GM08714 (cell line): ENCODE results near the gene CNOT1.
"Not testable (repeated sequence)": the region's sequence is repeated elsewhere in the genome, so short reads cannot be mapped to it uniquely, and the experiment has no call there.

ENCODE experiments used
- H3K4me3 ChIP-seq: fragments of 200-500 bp; sonication (Bioruptor generic); 2 replicates; pipeline ENCODE4 v1.5.1; 2014; ENCODE audit warnings: mild to moderate bottlenecking, low read length, inconsistent platforms
- ZNF274 ChIP-seq: IDR thresholded peaks from 2 replicates; pipeline ENCODE4 v1.6.1; 2012; ENCODE audit warnings: mild to moderate bottlenecking, low read depth, low read length

CNOT1 gene

DNA sequence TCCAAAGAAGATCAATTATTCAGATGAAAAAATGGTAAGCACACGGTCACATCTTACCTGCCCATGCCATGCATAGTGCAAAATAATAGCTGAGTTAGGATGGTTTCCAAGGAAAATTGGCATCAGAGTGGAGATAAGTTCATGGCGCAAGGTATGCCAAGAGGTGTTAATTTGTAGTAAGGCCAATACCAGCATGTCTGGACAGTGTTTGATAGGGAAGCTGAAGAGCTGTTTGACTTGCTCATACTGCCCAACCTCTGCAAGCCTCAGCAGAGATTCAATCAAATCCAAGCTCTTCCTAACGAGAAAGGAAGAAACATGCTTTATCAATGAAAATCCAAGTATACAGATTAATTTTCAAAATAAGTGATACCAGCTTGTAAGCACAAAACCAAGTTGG, 51.0 kb downstream of the CNOT1 start:
- no peak for TF ChIP-seq ZNF274
- H3K4me3 ChIP-seq = no peak overlapping the region

DNA sequence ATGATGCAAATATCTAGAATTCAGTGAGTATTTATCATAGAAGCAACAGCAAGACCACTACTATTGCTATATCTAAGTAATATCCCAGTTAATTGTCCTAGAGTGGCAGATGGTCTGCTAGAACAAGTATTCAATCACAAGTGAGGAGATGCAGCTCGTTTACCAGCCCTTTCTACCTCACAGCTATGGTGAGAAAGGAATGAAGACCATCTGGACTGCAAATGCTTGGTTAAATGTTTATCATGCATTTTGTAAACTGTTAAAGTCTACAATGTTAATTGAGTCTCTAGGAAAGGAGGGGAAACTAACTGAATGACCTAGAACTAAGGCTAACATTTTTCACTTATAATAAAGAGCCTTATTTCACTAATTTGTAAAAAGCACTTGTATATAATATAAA, 52.5 kb downstream of the CNOT1 start:
- TF ChIP-seq ZNF274 = no peak
- H3K4me3 ChIP-seq = no peak overlapping the region

DNA sequence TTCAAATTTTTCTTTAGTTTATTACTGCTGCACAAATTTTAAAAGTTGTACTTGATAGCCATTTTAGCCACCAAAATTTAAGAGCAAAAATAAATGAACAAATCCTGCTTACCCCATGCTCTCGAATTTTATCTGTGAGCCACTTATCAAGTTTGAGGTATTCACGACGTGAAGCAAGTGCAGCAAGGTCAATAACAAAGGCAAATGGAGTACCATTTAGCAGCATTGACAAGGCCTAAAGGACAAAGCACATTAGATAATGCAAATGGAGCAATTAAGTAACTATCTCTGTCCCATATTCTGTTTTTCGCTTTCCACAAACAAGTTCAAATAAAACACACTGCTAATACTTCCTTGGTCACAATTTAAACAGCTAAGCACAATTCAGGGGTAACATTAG, 54.7 kb downstream of the CNOT1 start:
- TF ChIP-seq ZNF274 = no peak
- H3K4me3 ChIP-seq = no peak overlapping the region

DNA sequence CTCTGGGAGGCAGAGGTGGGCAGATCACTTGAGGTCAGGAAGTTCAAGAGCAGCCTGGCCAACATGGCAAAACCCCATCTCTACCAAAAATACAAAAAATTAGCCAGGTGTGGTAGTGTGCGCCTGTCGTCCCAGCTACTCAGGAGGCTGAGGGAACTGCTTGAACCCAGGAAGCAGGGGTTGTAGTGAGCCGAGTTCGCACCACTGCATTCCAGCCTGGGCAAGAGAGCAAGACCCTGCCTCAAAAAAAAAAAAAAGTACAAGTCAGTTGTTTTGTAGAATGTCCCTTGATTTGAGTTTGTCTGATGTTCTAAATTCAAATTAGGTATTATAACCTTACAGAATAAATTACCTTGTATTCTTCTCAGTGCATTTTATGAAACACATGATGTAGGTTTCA, 63.9 kb downstream of the CNOT1 start:
- not testable (repeated sequence) for H3K4me3 ChIP-seq

DNA sequence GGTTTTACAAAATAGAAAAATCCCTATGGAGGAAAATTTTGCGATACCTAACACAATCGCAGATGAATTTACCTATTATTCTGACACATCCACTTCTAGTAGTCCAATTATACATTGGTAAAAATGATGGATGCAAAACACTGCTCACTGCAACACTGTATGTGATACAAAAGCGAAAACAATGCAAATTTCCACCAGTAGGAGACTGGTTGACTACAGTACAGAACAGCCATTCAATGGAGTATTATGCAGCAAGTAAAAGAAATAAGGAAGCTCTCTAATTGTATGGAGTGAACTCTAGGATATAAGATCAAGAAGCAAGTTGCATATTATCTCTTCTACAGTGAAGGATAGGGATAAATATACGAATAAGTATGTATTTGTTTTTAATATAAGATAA, 65.9 kb downstream of the CNOT1 start:
- no peak overlapping the region for H3K4me3 ChIP-seq
- no peak for TF ChIP-seq ZNF274

DNA sequence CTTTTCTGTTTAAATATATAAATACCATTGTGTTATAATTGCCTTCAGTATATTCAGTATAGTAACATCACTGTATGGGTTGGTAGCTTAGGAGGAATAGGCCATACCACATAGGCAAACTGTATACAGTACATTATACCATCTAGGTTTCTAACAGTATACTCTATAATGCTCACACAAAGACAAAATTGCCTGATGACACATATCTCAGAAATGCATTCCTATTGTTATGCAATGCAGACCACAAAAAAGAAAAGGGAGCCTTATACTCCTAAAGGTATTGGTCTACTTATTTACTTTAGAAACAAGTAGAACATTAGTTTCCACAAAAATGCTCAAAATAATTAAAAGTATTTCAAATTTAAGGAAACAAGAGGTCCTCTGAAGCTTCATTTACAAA, 66.4 kb downstream of the CNOT1 start:
- TF ChIP-seq ZNF274 = no peak
- H3K4me3 ChIP-seq = no peak overlapping the region

DNA sequence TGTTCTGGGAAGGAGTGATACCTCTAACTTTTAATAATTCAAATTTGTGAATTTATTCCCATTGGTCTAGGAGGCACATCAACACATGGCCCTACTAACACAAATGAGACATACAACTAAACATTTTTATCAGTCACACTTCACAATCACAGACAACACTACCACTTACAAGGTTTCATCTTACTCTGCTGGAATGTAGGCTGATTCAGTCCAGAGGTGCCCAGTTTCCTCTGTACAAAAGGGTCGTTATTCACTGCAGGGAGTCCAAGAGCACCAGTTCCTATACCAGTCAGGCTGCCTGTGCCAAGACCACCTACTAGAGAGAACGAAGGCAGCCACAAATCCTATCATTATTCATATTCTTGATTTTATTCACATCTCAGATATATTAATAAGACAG, 72.9 kb downstream of the CNOT1 start:
- no peak for TF ChIP-seq ZNF274
- H3K4me3 ChIP-seq = no peak overlapping the region

DNA sequence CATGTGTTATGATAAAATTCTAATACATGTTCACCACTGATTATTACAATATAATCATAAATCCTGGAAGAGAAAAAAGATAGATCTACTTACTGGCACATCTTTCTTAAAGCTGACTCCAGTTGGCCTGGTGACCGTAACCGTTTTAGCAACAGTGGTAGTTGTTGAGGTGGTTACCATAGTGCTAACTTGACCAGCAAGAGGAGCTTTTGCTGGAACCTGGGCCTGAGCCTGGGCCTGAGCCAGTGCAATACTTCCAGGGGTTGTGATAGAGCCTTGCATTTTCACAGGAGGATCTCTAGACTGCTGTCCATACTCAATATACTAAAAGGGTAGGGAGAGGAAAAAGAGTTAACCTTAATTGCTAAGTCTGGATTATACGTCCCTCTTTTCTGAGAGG, 78.1 kb downstream of the CNOT1 start:
- no peak for TF ChIP-seq ZNF274
- H3K4me3 ChIP-seq = no peak overlapping the region

DNA sequence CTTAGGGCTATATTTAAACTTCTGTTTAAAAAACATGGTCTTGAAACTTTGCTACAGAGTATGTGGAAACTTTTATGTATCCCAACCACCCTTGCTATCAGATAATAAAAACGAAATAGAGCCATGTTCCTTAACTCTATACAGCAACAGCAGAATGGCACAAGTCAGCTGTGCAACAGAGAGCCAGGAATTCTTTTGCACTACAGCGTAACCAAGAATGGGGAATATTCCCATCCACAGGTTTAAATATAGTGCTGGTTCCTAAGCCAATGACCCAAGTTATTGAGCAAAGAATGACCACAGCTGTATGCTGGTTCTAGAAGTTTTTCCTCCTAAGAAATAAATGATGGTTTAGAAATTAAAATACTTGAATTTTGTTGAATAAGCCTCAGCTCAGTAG, 81.2 kb downstream of the CNOT1 start:
- TF ChIP-seq ZNF274 = no peak
- H3K4me3 ChIP-seq = no peak overlapping the region

DNA sequence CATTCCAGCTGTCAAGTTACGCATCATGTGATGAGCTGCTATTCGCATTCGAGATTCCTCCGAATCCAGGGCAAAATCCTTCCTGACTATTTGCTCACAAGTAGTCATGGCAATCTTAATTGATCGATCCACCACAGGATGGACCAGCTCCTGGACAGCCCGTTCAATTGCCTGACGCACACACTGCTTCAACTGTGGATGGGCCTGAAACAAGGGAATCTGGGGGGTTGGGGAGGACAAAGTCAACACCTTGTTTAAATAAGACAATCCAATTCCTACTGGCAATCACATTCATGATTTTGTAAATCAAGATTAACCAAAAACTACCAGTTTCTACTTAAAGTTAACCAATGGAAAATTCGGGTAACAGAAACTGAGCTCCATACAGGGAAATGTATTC, 85.9 kb downstream of the CNOT1 start:
- no peak overlapping the region for H3K4me3 ChIP-seq
- no peak for TF ChIP-seq ZNF274

DNA sequence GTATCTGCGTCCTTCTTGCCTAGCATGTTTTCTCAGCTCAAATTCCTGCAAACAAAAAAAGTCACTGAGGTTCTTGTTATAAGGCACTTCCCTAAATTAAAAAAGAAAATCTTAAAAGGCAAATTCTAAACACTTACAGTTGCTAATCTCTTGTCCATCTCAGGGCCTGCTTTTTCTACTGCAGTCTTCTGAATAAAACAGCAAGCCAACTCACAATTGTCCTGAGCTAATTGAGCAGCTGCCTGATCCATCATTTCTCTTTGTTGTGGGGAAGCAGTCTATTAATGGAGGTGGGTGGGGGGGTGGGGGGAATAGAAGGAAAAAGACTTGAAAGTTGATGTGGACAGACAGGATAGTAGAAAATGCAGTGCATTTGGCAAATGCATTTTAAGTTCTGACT, 87.3 kb downstream of the CNOT1 start:
- TF ChIP-seq ZNF274 = no peak

DNA sequence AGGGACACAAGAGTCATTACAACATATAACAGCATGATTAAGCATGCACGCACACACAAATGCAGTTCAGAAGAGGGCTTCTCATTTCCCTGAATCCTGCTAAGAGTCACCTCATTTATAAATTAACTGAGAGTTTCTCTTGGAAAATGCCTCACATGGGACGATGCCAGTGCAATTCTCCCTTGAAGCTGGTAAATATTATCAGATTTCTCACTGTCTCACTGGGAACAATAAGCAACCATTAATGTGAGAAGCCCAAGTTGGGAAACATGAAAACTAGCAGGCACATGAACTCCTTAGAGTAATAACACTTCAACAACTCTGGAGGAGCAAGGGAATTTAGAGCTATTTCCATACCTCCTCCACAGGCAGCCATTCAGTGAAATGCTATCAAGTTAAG, 87.9 kb downstream of the CNOT1 start:
- no peak for TF ChIP-seq ZNF274
- H3K4me3 ChIP-seq = no peak overlapping the region

More for the DNA sequence above, 87.3 kb downstream of the CNOT1 start:
- H3K4me3 ChIP-seq = no peak overlapping the region

DNA sequence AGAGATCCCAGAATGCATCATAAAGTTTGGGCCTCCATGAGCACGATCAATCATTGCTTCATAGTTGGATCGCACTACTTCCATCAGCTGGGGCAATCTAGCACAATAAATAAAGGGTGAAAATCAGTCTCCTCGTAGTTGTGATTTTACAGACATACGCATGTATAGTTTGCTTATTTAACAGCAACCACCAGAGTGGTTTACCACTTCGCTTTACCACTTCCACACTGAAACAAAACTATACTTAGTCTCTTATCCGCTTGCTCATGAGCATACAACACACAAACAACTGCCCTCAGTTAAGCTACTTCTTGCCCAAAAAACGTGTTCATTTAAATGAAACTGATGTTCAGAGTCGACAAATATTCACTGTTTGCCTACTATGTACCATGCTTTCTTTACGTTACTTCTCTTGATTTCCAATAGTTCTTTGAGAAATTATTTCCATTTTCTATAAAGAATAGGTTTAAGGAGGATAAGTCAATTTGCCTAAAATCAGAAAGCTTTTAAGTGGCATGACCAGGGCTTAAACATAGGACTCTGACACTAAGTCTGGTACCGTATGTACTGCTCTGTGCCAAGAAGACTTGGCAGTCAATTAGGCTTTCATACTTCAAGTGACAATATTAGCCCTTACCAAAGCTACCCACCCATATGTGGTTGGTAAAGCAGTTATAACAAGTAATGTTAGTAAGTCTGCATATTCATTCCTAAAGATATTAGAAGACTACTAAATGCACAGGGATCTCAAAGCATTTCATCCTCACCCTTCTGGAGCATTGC, 92.3 kb downstream of the CNOT1 start:
- H3K4me3 ChIP-seq = no peak overlapping the region
- no peak for TF ChIP-seq ZNF274

DNA sequence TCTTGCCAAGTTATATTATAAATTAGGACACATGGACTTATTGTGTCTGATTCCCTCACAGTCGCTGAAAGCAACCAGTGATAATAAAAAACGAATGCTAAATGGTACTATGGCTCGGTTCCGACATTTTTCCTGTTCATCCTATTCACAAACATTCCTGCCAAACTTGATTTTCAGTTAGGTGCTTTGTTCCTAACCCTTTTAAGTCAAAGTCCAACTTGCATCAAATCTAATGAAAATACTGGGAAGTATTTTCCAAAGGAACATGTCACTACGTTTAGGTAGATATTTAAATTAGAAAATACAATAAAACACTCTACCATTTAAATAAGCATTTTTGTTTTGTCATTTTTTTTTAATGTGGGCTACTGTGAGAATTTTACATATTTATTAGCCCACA, 93.3 kb downstream of the CNOT1 start:
- H3K4me3 ChIP-seq = no peak overlapping the region
- no peak for TF ChIP-seq ZNF274

DNA sequence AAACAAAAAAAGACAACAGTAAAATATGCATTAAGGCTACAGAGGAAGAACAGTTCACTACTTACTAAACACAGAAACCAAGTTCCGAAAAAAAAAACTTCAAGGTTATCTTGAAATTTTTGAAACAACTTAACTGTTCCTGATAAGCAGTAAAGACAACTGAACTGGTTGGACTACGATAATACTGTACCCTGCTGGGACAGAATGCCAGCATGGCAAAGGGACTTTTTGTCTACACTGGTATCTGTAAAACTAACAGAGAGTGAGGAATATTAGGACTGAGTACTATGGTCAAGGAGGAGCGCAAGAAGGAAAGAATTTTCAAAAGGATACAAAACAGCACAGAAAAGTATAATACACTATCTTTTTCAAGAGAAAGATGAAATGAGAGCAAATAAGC, 94.5 kb downstream of the CNOT1 start:
- no peak overlapping the region for H3K4me3 ChIP-seq
- TF ChIP-seq ZNF274 = no peak
